Neural cell (in vitro differentiated cells): ENCODE measurements around the gene LRRC2. TPM values are rescaled to one million over a fixed set of nuclear protein-coding genes. Genes with fewer than 3 reads are reported as not detected.
A peak's percentile ranks its signal among the peaks of the same experiment; 100 is the strongest.

Source experiments
- H2AFZ ChIP-seq: fragments of 200-600, 300-800 bp; sonication (generic), shearing (Covaris generic); 2 replicates; pipeline ENCODE4 v1.6.0; 2014; ENCODE audit warnings: low read depth, mild to moderate bottlenecking, antibody characterized with exemption, low read length, moderate library complexity
- H3F3A ChIP-seq: fragments of 200-600 bp; shearing (Covaris generic); 2 replicates; pipeline ENCODE4 v1.6.1; 2016; ENCODE audit warnings: mild to moderate bottlenecking, moderate library complexity, mixed read lengths, antibody characterized with exemption, low read length; ENCODE audit not compliant: insufficient read depth, poor library complexity, severe bottlenecking
- H3K27ac ChIP-seq: fragments of 200-600, 300-800 bp; sonication (generic), shearing (Covaris generic); 2 replicates; pipeline ENCODE4 v1.5.1; 2014; ENCODE audit warnings: mild to moderate bottlenecking, low read length, moderate library complexity
- H3K27me3 ChIP-seq: fragments of 300-800, 200-600 bp; sonication (generic), shearing (Covaris generic); 2 replicates; pipeline ENCODE4 v1.6.0; 2014; ENCODE audit warnings: mild to moderate bottlenecking, low read depth, low read length, moderate library complexity; ENCODE audit not compliant: insufficient read depth
- H3K36me3 ChIP-seq: fragments of 300-800, 200-600 bp; sonication (generic), shearing (Covaris generic); 2 replicates; pipeline ENCODE4 v1.5.1; 2014; ENCODE audit warnings: mild to moderate bottlenecking, antibody characterized with exemption, low read length, moderate library complexity; ENCODE audit not compliant: insufficient read depth
- H3K4me2 ChIP-seq: fragments of 300-800, 200-600 bp; sonication (generic), shearing (Covaris generic); 2 replicates; pipeline ENCODE4 v1.6.0; 2014; ENCODE audit warnings: mild to moderate bottlenecking, low read length
- H3K4me3 ChIP-seq: fragments of 300-800, 200-600 bp; sonication (generic), shearing (Covaris generic); 2 replicates; pipeline ENCODE4 v1.5.1; 2014; ENCODE audit warnings: mild to moderate bottlenecking, low read length, moderate library complexity
- H3K79me2 ChIP-seq: fragments of 200-600 bp; shearing (Covaris generic); replicated peaks from 2 replicates; pipeline ENCODE4 v1.6.0; 2014; ENCODE audit warnings: mild to moderate bottlenecking, low read length, moderate library complexity; ENCODE audit not compliant: insufficient read depth
- H3K9ac ChIP-seq: fragments of 300-800, 200-600 bp; sonication (generic), shearing (Covaris generic); 2 replicates; pipeline ENCODE4 v1.6.1; 2016; ENCODE audit warnings: mild to moderate bottlenecking, low read length, mixed read lengths
- H3K9me2 ChIP-seq: fragments of 200-600 bp; shearing (Covaris generic); 2 replicates; pipeline ENCODE4 v1.6.1; 2016; ENCODE audit warnings: mild to moderate bottlenecking, low read length, mixed read lengths; ENCODE audit not compliant: insufficient read depth
- H3K9me3 ChIP-seq: fragments of 200-600, 300-800 bp; sonication (generic), shearing (Covaris generic); 2 replicates; pipeline ENCODE4 v1.6.1; 2016; ENCODE audit warnings: mild to moderate bottlenecking, mixed run types, low read length, moderate library complexity, mixed read lengths
- H4K20me1 ChIP-seq: fragments of 200-600 bp; shearing (Covaris generic); 2 replicates; pipeline ENCODE4 v1.6.1; 2016; ENCODE audit warnings: mild to moderate bottlenecking, mixed run types; ENCODE audit not compliant: insufficient read depth
- CTCF ChIP-seq: fragments of 450-650 bp; IDR thresholded peaks from 2 replicates; pipeline ENCODE4 v1.5.1; 2014; ENCODE audit warnings: antibody characterized with exemption, mild to moderate bottlenecking, moderate library complexity; ENCODE audit not compliant: poor library complexity, severe bottlenecking
- EP300 ChIP-seq: fragments of 450-650 bp; conservative IDR thresholded peaks from 2 replicates; pipeline ENCODE4 v1.6.1; 2014; ENCODE audit warnings: antibody characterized with exemption, mild to moderate bottlenecking, moderate library complexity; ENCODE audit not compliant: poor library complexity, severe bottlenecking
- MXI1 ChIP-seq: fragments of 450-650 bp; conservative IDR thresholded peaks from 2 replicates; pipeline ENCODE4 v1.6.1; 2014; ENCODE audit warnings: antibody characterized with exemption, mild to moderate bottlenecking; ENCODE audit not compliant: poor library complexity, severe bottlenecking
- POLR2AphosphoS5 ChIP-seq: IDR thresholded peaks from 2 replicates; pipeline ENCODE4 v1.6.1; 2012
- RAD21 ChIP-seq: fragments of 450-650 bp; conservative IDR thresholded peaks from 2 replicates; pipeline ENCODE4 v1.6.1; 2014; ENCODE audit warnings: antibody characterized with exemption, mild to moderate bottlenecking, moderate library complexity
- REST ChIP-seq: IDR thresholded peaks from 2 replicates; pipeline ENCODE4 v1.6.1; 2012; ENCODE audit warnings: borderline replicate concordance
- SMC3 ChIP-seq: fragments of 450-650 bp; conservative IDR thresholded peaks from 2 replicates; pipeline ENCODE4 v1.6.1; 2014; ENCODE audit warnings: antibody characterized with exemption, mild to moderate bottlenecking, moderate library complexity; ENCODE audit not compliant: poor library complexity
- TAF1 ChIP-seq: IDR thresholded peaks from 2 replicates; pipeline ENCODE4 v1.6.1; 2012; ENCODE audit warnings: low read depth
- polyA plus RNA-seq: library from polyadenylated mRNA; depleted of rRNA; stranded (reverse); fragments of >200 nt; gene quantifications from 2 replicates; pipeline ENCODE4 v1.2.3, GENCODE V29; 2014

The LRRC2 gene
- polyA plus RNA-seq, 1 donor from 2014 or later, result not detected

- H4K20me1 ChIP-seq, result no peaks in the 10 kb centered on the region
- no peaks in the 10 kb centered on the region for H3K9me2 ChIP-seq
- H3K36me3 ChIP-seq, result no peaks in the 10 kb centered on the region
- H2AFZ ChIP-seq, result no peak overlapping the region
- no peaks in the 10 kb centered on the region for H3F3A ChIP-seq
- no peak overlapping the region for H3K4me3 ChIP-seq
- no peak overlapping the region for H3K27ac ChIP-seq
- H3K27me3 ChIP-seq, result no peaks in the 10 kb centered on the region
- H3K79me2 ChIP-seq, result no peaks in the 10 kb centered on the region
- TF ChIP-seq RAD21 (peak; percentile 10), REST (no peak)
- H3K9me3 ChIP-seq, result no peaks in the 10 kb centered on the region
- no peak overlapping the region for H3K4me2 ChIP-seq
- no peak overlapping the region for H3K9ac ChIP-seq
Observed at GRCh38 chr3:46558184-46559043, 7.7 kb downstream of the LRRC2 start.

GRCh38 chr3:46557814-46558183 lies 8.3 kb downstream of the LRRC2 start:
- Histone ChIP-seq H2AFZ (no peak overlapping the region), H3K36me3 (no peaks in the 10 kb centered on the region), H3K9me2 (no peaks in the 10 kb centered on the region), H3K4me3 (no peak overlapping the region), H3K9me3 (no peaks in the 10 kb centered on the region), H3K27ac (no peak overlapping the region), H3F3A (no peaks in the 10 kb centered on the region), H3K27me3 (no peaks in the 10 kb centered on the region), H4K20me1 (no peaks in the 10 kb centered on the region), H3K79me2 (no peaks in the 10 kb centered on the region), H3K4me2 (no peak overlapping the region), H3K9ac (no peak overlapping the region)
- TF ChIP-seq EP300 (no peak), POLR2AphosphoS5 (no peak), SMC3 (no peak), TAF1 (no peak), RAD21 (no peak), MXI1 (no peak), REST (no peak), CTCF (no peak)
